GM21619 (cell line): Measurements from ENCODE around the gene CLEC11A.

Experiments used
- ATAC-seq: cut with Tn5 transposase; IDR thresholded peaks from one replicate; pipeline ENCODE4 v1.9.1; 2021; ENCODE audit not compliant: unreplicated experiment

The CLEC11A gene

DNA sequence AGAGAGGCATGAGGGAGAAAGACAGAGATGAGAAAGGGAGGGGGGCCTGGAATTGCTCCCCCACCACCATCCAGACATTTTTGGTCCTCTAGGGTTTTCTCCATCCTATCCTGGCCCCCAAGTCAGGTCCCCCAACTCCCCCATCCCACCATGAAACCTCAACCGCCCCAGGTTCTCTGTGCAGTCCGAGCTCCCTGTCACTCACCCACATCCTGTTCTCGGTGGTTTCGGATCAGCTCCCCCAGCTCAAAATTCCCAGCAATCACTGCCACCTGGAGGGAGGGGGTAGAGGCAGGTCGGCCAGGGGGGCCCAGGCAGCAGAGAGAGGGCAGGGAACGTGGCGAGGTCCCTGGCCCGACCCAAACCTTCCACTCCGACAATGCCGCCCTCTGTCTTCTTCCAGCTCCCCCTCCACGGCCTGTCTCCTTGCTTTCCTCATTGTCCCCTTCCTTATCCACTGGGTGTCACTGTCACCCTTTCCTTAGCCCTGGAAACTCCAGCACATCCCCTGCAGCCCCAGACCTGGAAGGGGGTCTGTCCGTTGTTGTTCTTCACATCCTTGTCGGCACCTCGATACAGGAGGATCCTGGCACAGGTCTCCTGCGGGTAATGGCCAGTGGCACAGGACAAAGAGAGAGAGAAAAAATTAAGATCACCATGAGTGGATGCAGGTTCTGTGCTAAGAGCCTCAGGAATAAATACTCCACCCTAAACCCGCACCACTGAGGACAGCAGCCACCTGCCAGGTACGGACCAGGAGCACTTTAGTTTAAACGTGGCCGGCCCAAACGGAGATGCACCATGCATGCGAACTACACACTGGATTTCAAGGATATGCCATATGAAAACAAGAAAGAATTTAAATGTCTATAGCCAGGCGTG, 19.0 kb upstream of the CLEC11A start:
- ATAC-seq = no peak

- ATAC-seq = no peak
These were observed 17.6 kb upstream of the CLEC11A start for GRCh38 chr19:50705422-50706019.

GRCh38 chr19:50706387-50706786, 16.8 kb upstream of the CLEC11A start:
- no peak for ATAC-seq

GRCh38 chr19:50708179-50708879, 14.8 kb upstream of the CLEC11A start:
- no peak for ATAC-seq

DNA sequence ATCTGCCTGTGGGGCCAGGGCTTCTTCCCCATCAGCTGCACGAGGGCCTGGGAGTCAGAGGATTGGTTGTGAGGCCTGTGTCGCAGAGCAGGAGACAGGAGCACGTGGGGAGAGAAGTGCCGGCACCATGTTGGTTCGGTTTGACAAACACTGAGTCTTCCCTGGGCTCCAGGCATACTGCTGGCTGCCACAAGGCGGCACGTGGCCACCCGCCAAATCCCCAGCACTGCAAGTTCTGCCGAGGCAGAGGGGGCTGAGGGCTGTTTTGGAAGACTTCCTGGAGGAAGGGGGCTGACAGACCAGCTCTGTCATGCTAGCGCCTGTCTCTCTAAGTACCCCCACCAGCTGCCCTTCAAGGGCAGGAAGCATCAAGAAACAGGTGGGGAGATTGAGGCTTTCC, 13.1 kb upstream of the CLEC11A start:
- ATAC-seq = no peak

DNA sequence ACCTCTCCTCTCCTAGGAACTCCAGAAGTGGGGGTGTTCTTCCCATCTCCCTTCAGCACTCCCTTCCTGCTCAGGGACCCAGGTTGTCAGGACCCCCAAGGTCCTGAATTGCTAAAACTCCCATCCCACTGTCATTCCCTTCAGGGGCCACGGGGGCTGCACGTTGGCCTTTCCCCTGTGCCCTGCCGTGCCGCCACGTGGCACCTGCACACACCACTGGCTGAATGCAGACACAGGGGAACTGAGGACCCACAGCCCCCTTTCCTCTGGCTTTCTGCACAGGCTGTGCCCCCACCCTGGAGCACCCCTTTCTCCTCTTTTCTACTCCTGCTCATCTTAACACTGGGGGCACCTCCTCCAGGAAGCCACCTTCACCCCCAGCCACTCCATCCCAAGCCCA, 12.6 kb upstream of the CLEC11A start:
- no peak for ATAC-seq

DNA sequence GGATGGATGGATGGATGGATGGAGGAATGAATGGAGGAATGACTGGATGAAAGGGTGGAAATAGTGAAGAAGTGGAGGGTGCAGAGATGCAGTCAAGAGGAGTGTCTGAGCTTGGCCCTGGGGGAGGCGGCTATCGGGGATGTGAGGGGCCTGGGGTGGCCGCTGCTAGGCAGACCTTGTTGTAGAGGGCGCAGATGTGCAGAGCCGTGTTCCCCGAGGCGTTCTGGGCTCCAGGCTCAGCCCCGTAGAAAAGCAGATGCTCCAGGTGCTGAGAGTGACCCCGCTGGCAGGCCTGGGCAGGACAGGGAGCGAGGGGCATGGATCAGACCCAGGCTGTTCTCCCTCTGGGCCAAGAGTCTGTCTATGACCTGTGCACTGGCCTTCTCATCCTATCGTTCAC, 12.0 kb upstream of the CLEC11A start:
- ATAC-seq = no peak

GRCh38 chr19:50711805-50712204, 11.4 kb upstream of the CLEC11A start:
- no peak for ATAC-seq

- ATAC-seq = no peak
These were observed 10.3 kb upstream of the CLEC11A start for GRCh38 chr19:50712833-50713232.

- no peak for ATAC-seq
These were observed 9.5 kb upstream of the CLEC11A start for GRCh38 chr19:50713556-50714236.

DNA sequence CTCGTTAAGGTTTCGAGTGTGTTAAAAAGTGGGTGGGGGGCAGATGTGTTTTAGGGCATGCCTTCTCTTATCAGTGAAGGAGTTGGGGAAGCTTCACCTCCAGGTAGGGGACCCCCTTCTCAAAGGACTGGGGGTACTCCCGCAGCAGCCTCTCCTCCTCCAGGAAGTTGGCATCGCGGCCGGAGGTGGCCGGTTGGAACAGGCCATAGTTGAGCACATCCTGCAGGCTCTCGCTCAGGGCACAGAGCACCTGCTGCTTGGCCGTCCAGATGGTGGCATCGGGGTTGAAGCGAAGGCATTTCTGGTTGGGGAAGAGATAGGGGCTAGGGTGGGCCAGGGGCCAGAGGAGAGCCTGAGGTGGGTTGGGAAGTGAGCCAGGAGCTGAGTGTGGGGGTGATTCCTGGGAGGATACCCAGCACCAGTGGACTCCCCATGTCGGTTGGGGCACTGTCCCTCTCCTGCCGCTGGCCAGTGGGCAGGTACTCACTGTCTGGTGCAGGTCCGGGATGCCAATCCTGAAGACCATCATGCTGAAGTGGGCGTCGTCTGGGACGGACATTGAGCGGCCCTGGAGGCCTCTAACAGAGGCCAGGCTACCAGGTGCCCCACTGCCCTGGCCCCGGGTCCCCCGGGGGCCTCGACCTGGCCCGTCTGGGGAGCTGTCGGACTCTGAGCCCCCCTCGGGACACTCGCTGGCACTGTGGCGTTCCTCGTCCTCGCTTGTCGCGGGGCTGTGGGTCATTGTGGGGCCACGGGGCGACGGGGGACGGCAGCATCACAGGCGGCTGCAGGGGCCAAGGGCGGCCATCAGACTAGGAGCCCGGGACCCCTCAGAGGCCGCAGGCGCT, 6.8 kb upstream of the CLEC11A start:
- no peak for ATAC-seq

GRCh38 chr19:50717026-50717723, 6.0 kb upstream of the CLEC11A start:
- ATAC-seq = no peak

DNA sequence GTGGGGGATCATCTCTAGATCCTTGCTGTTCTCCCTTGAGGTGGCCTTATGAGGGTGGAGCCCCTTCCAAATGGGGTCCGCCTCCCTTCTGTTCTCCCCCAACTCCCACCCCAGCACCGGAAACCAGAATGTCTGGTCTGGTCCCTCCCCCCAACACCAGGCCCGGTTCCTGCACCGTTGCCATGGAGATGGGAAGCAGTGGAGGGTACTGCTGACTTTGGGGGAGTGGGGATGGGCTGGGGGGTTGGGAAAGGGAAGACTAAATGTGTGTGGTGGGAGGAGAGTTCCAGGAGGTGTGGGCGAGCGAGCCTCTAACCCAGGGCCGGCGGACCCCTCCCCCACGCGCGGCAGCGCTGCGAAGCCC, 5.3 kb upstream of the CLEC11A start:
- no peak for ATAC-seq

- no peak for ATAC-seq
These were observed 4.7 kb upstream of the CLEC11A start for GRCh38 chr19:50718255-50719118.

DNA sequence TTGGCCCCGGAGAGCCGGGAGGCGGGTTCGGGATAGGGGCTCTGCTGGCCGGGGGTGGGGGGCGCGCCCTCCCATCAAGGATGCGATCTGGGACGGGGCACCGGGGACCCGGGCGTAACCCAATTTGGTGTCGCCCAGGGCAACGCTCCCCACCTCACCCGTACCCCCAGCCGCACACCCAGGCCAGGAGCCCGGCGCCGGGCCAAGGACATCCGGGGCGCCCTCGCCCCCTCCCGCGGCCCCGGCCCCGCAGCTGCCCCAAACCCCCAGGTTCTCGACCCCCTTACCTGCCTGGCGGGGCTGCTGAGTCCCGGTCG, 4.1 kb upstream of the CLEC11A start:
- ATAC-seq = no peak

- no peak for ATAC-seq
These were observed 3.6 kb upstream of the CLEC11A start, which contains the start of gene SHANK1 for GRCh38 chr19:50719566-50719965. TSS of gene SHANK1 (minus strand) at chr19:50719802. CDS start at chr19:50716919, 2,883 bp downstream.

DNA sequence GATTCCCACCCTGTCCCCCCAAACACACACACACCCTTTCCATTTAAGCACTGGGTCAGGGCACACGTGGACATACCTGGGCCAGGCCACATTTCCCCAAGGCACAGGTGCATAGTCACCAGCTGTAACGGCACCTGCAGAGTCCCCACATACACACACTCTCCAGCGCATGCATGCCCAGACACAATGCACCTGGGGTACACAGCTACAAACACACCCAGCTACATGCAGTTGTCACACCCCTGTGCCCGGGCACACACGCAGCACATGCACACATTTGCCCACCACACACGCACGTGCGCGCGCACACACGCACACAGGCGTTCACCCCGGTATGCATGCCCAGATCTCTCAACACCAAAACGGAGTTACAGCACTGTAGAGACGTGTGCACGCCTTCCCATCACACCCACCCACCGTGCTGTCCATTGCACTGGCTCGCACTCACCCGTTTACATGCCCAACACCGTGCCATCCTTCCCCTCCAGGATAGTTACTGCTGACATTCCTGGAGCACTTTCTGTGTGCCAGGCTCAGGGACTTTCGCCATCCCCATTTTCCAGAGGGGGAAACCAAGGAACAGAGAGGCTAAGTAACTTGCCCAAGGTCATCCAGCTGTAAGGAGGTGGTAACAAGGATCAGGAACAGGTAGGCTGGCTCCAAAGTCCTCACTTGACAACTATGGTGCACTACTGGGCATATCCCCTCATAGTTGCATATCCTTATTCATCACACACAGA, 2.8 kb upstream of the CLEC11A start:
- ATAC-seq = no peak

- no peak for ATAC-seq
These were observed 2.2 kb upstream of the CLEC11A start for GRCh38 chr19:50720921-50721381.
